Type B pancreatic cell (in vitro differentiated cells): Measurements from ENCODE around the gene TMEM167A. TPM values are rescaled to one million over a fixed set of nuclear protein-coding genes. Genes with fewer than 3 reads are reported as not detected.
"Not testable (repeated sequence)": the region's sequence is repeated elsewhere in the genome, so short reads cannot be mapped to it uniquely, and the experiment has no call there.

Source experiments
- DNase-seq: peaks from one replicate; pipeline ENCODE4 v3.0.0; 2021; ENCODE audit warnings: mixed read lengths; ENCODE audit not compliant: unreplicated experiment; ENCODE audit errors: extremely low spot score
- H3K27ac Mint-ChIP-seq: 2 replicates; pipeline ENCODE4 v1.8.0; 2021; ENCODE audit warnings: mild to moderate bottlenecking, mixed read lengths
- H3K27me3 Mint-ChIP-seq: 2 replicates; pipeline ENCODE4 v1.8.0; 2021; ENCODE audit warnings: mixed read lengths
- H3K36me3 Mint-ChIP-seq: 2 replicates; pipeline ENCODE4 v1.8.0; 2021; ENCODE audit warnings: mixed read lengths
- H3K4me1 Mint-ChIP-seq: one replicate; pipeline ENCODE4 v1.8.0; 2021; ENCODE audit warnings: mixed read lengths; ENCODE audit not compliant: unreplicated experiment
- H3K4me3 Mint-ChIP-seq: 2 replicates; pipeline ENCODE4 v1.8.0; 2021; ENCODE audit warnings: mild to moderate bottlenecking, mixed read lengths
- H3K9me3 Mint-ChIP-seq: 2 replicates; pipeline ENCODE4 v1.8.0; 2021; ENCODE audit warnings: mixed read lengths
- total RNA-seq: library from RNA; stranded (reverse); gene quantifications from 2 replicates; pipeline ENCODE4 v1.2.1, GENCODE V29; 2021; ENCODE audit warnings: low replicate concordance
- TF ChIP-seq, protein P1 (sequence below): fragments of 200-600 bp; sonication (generic); conservative IDR thresholded peaks from 2 replicates; pipeline ENCODE4 v1.5.0; 2021; ENCODE audit warnings: antibody characterized with exemption, mild to moderate bottlenecking

The TMEM167A gene
- total RNA-seq, 1 donor from 2014 or later: 107 TPM

DNA sequence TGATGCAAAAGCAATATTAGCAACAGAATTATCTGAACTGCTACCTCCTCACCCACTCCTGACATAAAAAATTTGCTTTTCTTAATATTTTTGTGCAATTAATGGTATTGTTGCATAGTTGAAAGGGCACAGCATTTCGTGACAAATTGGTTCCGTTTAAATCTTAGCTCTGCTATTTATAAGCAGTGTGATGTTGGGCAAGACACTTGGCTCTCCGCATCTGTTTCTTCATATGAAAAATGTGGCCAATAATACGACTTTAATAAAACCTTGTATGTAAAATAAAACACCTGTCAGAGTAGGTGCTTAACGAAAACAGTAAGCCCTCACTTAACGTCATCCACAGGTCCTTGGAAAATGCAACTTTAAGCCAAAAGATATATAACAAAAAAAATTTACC lies 4.2 kb downstream of the TMEM167A start:
- Mint-ChIP-seq H3K27me3 (no peaks in the 10 kb centered on the region), H3K4me1 (peaks cover 51% of the 10 kb centered on the region), H3K27ac (no peak overlapping the region), H3K9me3 (no peaks in the 10 kb centered on the region), H3K36me3 (peaks cover 25% of the 10 kb centered on the region), H3K4me3 (no peak overlapping the region)
- TF ChIP-seq, protein P1, sequence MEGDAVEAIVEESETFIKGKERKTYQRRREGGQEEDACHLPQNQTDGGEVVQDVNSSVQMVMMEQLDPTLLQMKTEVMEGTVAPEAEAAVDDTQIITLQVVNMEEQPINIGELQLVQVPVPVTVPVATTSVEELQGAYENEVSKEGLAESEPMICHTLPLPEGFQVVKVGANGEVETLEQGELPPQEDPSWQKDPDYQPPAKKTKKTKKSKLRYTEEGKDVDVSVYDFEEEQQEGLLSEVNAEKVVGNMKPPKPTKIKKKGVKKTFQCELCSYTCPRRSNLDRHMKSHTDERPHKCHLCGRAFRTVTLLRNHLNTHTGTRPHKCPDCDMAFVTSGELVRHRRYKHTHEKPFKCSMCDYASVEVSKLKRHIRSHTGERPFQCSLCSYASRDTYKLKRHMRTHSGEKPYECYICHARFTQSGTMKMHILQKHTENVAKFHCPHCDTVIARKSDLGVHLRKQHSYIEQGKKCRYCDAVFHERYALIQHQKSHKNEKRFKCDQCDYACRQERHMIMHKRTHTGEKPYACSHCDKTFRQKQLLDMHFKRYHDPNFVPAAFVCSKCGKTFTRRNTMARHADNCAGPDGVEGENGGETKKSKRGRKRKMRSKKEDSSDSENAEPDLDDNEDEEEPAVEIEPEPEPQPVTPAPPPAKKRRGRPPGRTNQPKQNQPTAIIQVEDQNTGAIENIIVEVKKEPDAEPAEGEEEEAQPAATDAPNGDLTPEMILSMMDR: no peak
- DNase-seq: no peak

DNA sequence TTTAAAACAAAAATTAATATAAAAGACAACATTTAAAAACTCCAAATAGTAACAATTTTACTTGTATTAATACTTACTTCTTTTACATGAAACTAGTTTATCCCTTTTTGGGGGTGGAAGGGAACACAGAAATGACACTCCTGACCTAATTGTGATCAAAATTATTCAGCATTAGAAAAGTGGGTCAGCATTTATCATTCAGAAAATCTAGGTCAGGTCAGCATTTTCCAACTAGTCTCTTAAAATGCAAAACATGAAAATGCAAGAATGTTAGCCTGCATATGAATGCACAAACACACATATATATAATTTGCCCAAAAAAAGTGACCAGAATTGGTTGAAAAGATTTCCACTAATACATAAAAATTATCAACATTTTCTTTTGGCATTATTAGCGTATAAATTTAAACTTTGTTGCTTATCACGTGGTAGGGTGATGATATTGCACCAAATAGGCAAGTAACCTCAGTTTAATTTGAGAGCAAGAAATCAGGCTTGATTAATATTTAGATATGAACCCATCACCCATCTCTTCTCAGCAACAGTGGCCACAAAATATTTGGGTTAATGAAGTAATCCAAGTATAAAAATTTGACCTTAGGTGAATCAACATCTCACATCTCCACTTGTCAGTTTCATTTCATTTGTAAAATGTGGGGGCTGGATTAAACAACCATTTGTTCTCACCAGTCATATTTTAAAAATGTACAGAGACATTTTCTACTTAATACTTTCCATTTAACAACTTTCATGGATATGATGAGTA lies 5.7 kb downstream of the TMEM167A start:
- no peak overlapping the region for H3K27ac Mint-ChIP-seq
- H3K4me1 Mint-ChIP-seq: peaks cover 52% of the 10 kb centered on the region
- TF ChIP-seq, protein P1: no peak
- no peaks in the 10 kb centered on the region for H3K27me3 Mint-ChIP-seq
- DNase-seq: no peak
- peaks cover 25% of the 10 kb centered on the region for H3K36me3 Mint-ChIP-seq
- H3K4me3 Mint-ChIP-seq: no peak overlapping the region
- H3K9me3 Mint-ChIP-seq: no peaks in the 10 kb centered on the region

- H3K27ac Mint-ChIP-seq: no peak overlapping the region
- peaks cover 20% of the 10 kb centered on the region for H3K36me3 Mint-ChIP-seq
- H3K4me1 Mint-ChIP-seq: peaks cover 39% of the 10 kb centered on the region
- no peaks in the 10 kb centered on the region for H3K9me3 Mint-ChIP-seq
- TF ChIP-seq, protein P1: no peak
- no peak overlapping the region for H3K4me3 Mint-ChIP-seq
- no peaks in the 10 kb centered on the region for H3K27me3 Mint-ChIP-seq
- no peak for DNase-seq
These were observed 7.9 kb downstream of the TMEM167A start for GRCh38 chr5:83069096-83069799.

- Mint-ChIP-seq H3K36me3 (peaks cover 10% of the 10 kb centered on the region), H3K4me1 (peaks cover 33% of the 10 kb centered on the region)
- not testable (repeated sequence) for DNase-seq, H3K9me3 Mint-ChIP-seq, H3K27me3 Mint-ChIP-seq, H3K27ac Mint-ChIP-seq, H3K4me3 Mint-ChIP-seq
These were observed 9.8 kb downstream of the TMEM167A start for GRCh38 chr5:83067377-83067776.

GRCh38 chr5:83066548-83067110 lies 10.6 kb downstream of the TMEM167A start:
- Mint-ChIP-seq H3K36me3 (peaks cover 5% of the 10 kb centered on the region), H3K27me3 (no peaks in the 10 kb centered on the region), H3K4me1 (peaks cover 29% of the 10 kb centered on the region), H3K9me3 (no peaks in the 10 kb centered on the region), H3K27ac (no peak overlapping the region), H3K4me3 (no peak overlapping the region)
- TF ChIP-seq, protein P1: no peak
- no peak for DNase-seq

GRCh38 chr5:83059341-83059740 lies 17.9 kb downstream of the TMEM167A start:
- no peak overlapping the region for H3K4me3 Mint-ChIP-seq
- TF ChIP-seq, protein P1: no peak
- H3K4me1 Mint-ChIP-seq: peaks cover 5% of the 10 kb centered on the region
- H3K9me3 Mint-ChIP-seq: no peaks in the 10 kb centered on the region
- no peak for DNase-seq
- H3K36me3 Mint-ChIP-seq: peaks cover 47% of the 10 kb centered on the region
- no peak overlapping the region for H3K27ac Mint-ChIP-seq
- no peaks in the 10 kb centered on the region for H3K27me3 Mint-ChIP-seq
